SK-N-SH treated with all-trans-retinoic acid at 6 μM for 48 hours (cell line): ENCODE measurements around the gene TRMT11.

Experiments
- ATAC-seq: fragments of 200-7000 bp; cut with Tn5 transposase; 3 replicates; pipeline ENCODE4 v1.9.1; 2020; ENCODE audit warnings: mild to moderate bottlenecking, moderate library complexity
- ARNTL ChIP-seq: fragments of 450-650 bp; formaldehyde crosslinking; IDR thresholded peaks from 2 replicates; pipeline ENCODE4 v1.5.0; 2020; ENCODE audit warnings: low read depth, mild to moderate bottlenecking, moderate library complexity, borderline replicate concordance
- BACH2 ChIP-seq: fragments of 250-450 bp; sonication (Bioruptor Pico); IDR thresholded peaks from 2 replicates; pipeline ENCODE4 v1.9.0; 2021; ENCODE audit warnings: mild to moderate bottlenecking, borderline replicate concordance
- CSDC2 ChIP-seq: fragments of 250-450 bp; sonication (Bioruptor Pico); IDR thresholded peaks from 2 replicates; pipeline ENCODE4 v1.5.0; 2020; ENCODE audit warnings: mild to moderate bottlenecking, moderate library complexity
- CSRNP3 ChIP-seq: fragments of 250-450 bp; sonication (Bioruptor Pico); IDR thresholded peaks from 2 replicates; pipeline ENCODE4 v1.5.1; 2021; ENCODE audit warnings: mild to moderate bottlenecking, moderate library complexity
- ESRRG ChIP-seq: fragments of 250-450 bp; sonication (Bioruptor Pico); IDR thresholded peaks from 2 replicates; pipeline ENCODE4 v1.6.1; 2021; ENCODE audit warnings: mild to moderate bottlenecking
- GLIS3 ChIP-seq: fragments of 250-450 bp; sonication (Bioruptor Pico); IDR thresholded peaks from 2 replicates; pipeline ENCODE4 v1.5.0; 2020; ENCODE audit warnings: mild to moderate bottlenecking, moderate library complexity
- ISL1 ChIP-seq: fragments of 250-450 bp; sonication (Bioruptor Pico); IDR thresholded peaks from 2 replicates; pipeline ENCODE4 v2.1.2; 2022; ENCODE audit warnings: mild to moderate bottlenecking, moderate library complexity
- OSR1 ChIP-seq: fragments of 250-450 bp; sonication (Bioruptor Pico); IDR thresholded peaks from 2 replicates; pipeline ENCODE4 v1.8.0; 2022; ENCODE audit warnings: moderate library complexity, mild to moderate bottlenecking, inconsistent platforms
- POU6F1 ChIP-seq: fragments of 250-450 bp; sonication (Bioruptor Pico); IDR thresholded peaks from 2 replicates; pipeline ENCODE4 v1.8.0; 2021; ENCODE audit warnings: low read depth, mild to moderate bottlenecking, moderate library complexity, borderline replicate concordance
- PPARA ChIP-seq: fragments of 250-450 bp; sonication (Bioruptor Pico); IDR thresholded peaks from 2 replicates; pipeline ENCODE4 v1.5.0; 2020; ENCODE audit warnings: mild to moderate bottlenecking, borderline replicate concordance
- SNAI2 ChIP-seq: fragments of 250-450 bp; sonication (Bioruptor Pico); IDR thresholded peaks from 2 replicates; pipeline ENCODE4 v1.5.0; 2020; ENCODE audit warnings: mild to moderate bottlenecking, moderate library complexity
- TCF4 ChIP-seq: fragments of 250-450 bp; sonication (Bioruptor Pico); IDR thresholded peaks from 2 replicates; pipeline ENCODE4 v1.8.0; 2021; ENCODE audit warnings: mild to moderate bottlenecking, moderate library complexity, borderline replicate concordance
- TOX ChIP-seq: fragments of 250-450 bp; sonication (Bioruptor Pico); IDR thresholded peaks from 2 replicates; pipeline ENCODE4 v1.8.0; 2021; ENCODE audit warnings: mild to moderate bottlenecking, moderate library complexity, borderline replicate concordance
- ZC3H10 ChIP-seq: fragments of 250-450 bp; sonication (Bioruptor Pico); IDR thresholded peaks from 2 replicates; pipeline ENCODE4 v1.5.1; 2021; ENCODE audit warnings: mild to moderate bottlenecking, moderate library complexity
- ZFP3 ChIP-seq: fragments of 250-450 bp; sonication (Bioruptor Pico); IDR thresholded peaks from 2 replicates; pipeline ENCODE4 v1.5.0; 2020; ENCODE audit warnings: mild to moderate bottlenecking, moderate library complexity
- ZFP30 ChIP-seq: fragments of 450-650 bp; formaldehyde crosslinking; IDR thresholded peaks from 2 replicates; pipeline ENCODE4 v1.5.0; 2022; ENCODE audit warnings: mild to moderate bottlenecking, moderate library complexity
- ZNF565 ChIP-seq: fragments of 450-650 bp; formaldehyde crosslinking; conservative IDR thresholded peaks from 2 replicates; pipeline ENCODE4 v1.5.0; 2020; ENCODE audit warnings: low read depth, mild to moderate bottlenecking, moderate library complexity
- ZNF70 ChIP-seq: fragments of 450-650 bp; formaldehyde crosslinking; IDR thresholded peaks from 2 replicates; pipeline ENCODE4 v1.5.0; 2020; ENCODE audit warnings: mild to moderate bottlenecking, moderate library complexity
- ZNF8 ChIP-seq: fragments of 450-650 bp; formaldehyde crosslinking; IDR thresholded peaks from 2 replicates; pipeline ENCODE4 v1.5.0; 2020; ENCODE audit warnings: mild to moderate bottlenecking, moderate library complexity
- TF ChIP-seq, protein P1 (sequence below): fragments of 250-450 bp; sonication (Bioruptor Pico); IDR thresholded peaks from 2 replicates; pipeline ENCODE4 v1.5.0; 2020; ENCODE audit warnings: mild to moderate bottlenecking, moderate library complexity
- TF ChIP-seq, protein P2 (sequence below): fragments of 250-450 bp; sonication (Bioruptor Pico); IDR thresholded peaks from 2 replicates; pipeline ENCODE4 v1.5.1; 2020; ENCODE audit warnings: low read depth, mild to moderate bottlenecking, moderate library complexity

TRMT11 gene

GRCh38 chr6:125986301-125987025 is at the start of gene TRMT11:
TRMT11 (plus strand) TSS chr6:125986540; CDS start chr6:125986551, 11 bp downstream.
- no peak for TF ChIP-seq POU6F1 (CRISPR knock-in tag)
- TF ChIP-seq ESRRG (CRISPR knock-in tag): no peak
- no peak for TF ChIP-seq ZNF565
- no peak for TF ChIP-seq ZFP30 (CRISPR knock-in tag)
- TF ChIP-seq CSRNP3: no peak
- peak; percentile 97 for ATAC-seq

- no peak for ATAC-seq
- TF ChIP-seq TCF4 (CRISPR knock-in tag) (no peak), ZNF70 (CRISPR knock-in tag) (no peak), OSR1 (CRISPR knock-in tag) (no peak), GLIS3 (CRISPR knock-in tag) (no peak), ZNF565 (no peak), ISL1 (no peak), ZNF8 (CRISPR knock-in tag) (no peak), BACH2 (CRISPR knock-in tag) (no peak), TOX (no peak), SNAI2 (CRISPR knock-in tag) (no peak), ZC3H10 (no peak), ESRRG (CRISPR knock-in tag) (no peak), POU6F1 (CRISPR knock-in tag) (no peak), ZFP30 (CRISPR knock-in tag) (no peak), PPARA (CRISPR knock-in tag) (no peak), CSDC2 (no peak), ARNTL (CRISPR knock-in tag) (no peak), ZFP3 (CRISPR knock-in tag) (no peak)
- TF ChIP-seq, protein P1, sequence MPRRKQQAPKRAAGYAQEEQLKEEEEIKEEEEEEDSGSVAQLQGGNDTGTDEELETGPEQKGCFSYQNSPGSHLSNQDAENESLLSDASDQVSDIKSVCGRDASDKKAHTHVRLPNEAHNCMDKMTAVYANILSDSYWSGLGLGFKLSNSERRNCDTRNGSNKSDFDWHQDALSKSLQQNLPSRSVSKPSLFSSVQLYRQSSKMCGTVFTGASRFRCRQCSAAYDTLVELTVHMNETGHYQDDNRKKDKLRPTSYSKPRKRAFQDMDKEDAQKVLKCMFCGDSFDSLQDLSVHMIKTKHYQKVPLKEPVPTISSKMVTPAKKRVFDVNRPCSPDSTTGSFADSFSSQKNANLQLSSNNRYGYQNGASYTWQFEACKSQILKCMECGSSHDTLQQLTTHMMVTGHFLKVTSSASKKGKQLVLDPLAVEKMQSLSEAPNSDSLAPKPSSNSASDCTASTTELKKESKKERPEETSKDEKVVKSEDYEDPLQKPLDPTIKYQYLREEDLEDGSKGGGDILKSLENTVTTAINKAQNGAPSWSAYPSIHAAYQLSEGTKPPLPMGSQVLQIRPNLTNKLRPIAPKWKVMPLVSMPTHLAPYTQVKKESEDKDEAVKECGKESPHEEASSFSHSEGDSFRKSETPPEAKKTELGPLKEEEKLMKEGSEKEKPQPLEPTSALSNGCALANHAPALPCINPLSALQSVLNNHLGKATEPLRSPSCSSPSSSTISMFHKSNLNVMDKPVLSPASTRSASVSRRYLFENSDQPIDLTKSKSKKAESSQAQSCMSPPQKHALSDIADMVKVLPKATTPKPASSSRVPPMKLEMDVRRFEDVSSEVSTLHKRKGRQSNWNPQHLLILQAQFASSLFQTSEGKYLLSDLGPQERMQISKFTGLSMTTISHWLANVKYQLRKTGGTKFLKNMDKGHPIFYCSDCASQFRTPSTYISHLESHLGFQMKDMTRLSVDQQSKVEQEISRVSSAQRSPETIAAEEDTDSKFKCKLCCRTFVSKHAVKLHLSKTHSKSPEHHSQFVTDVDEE (CRISPR knock-in tag): no peak
- TF ChIP-seq, protein P2, sequence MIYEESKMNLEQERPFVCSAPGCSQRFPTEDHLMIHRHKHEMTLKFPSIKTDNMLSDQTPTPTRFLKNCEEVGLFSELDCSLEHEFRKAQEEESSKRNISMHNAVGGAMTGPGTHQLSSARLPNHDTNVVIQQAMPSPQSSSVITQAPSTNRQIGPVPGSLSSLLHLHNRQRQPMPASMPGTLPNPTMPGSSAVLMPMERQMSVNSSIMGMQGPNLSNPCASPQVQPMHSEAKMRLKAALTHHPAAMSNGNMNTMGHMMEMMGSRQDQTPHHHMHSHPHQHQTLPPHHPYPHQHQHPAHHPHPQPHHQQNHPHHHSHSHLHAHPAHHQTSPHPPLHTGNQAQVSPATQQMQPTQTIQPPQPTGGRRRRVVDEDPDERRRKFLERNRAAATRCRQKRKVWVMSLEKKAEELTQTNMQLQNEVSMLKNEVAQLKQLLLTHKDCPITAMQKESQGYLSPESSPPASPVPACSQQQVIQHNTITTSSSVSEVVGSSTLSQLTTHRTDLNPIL (CRISPR knock-in tag): no peak
These were observed 47.3 kb upstream of the TRMT11 start for GRCh38 chr6:125939026-125939425.

GRCh38 chr6:125939791-125940190 is 46.5 kb upstream of the TRMT11 start:
- no peak for ATAC-seq
- TF ChIP-seq ZFP30 (CRISPR knock-in tag): no peak
- TF ChIP-seq, all 23 proteins: peak for 0
